Endothelial cell of umbilical vein (primary cell): ENCODE results near the gene CTF1. TPM values are rescaled to one million over a fixed set of nuclear protein-coding genes. Genes with fewer than 3 reads are reported as not detected.

Experiments used
- BruUV-seq: library from RNA; stranded (reverse); fragments of 400-500 nt; replicated peaks from 2 replicates; lab custom pipeline; 2021; lab: Mats Ljungman, UMichigan
- CTCF ChIA-PET: fragments of 300-600, 350-600 bp; sonication (Branson Sonifier 250); formaldehyde crosslinking; loops from one replicate; lab custom pipeline; 2021; ENCODE audit warnings: antibody characterized with exemption, inconsistent platforms; lab: Charles Lee
- POLR2A ChIA-PET: fragments of 300-600, 350-600 bp; sonication (Branson Sonifier 250); formaldehyde crosslinking; loops from one replicate; lab custom pipeline; 2021; ENCODE audit warnings: antibody characterized with exemption, inconsistent platforms; lab: Charles Lee
- DNase-seq: peaks from one replicate; pipeline ENCODE4 v3.0.0-alpha.2; 2011; ENCODE audit warnings: low read depth, low spot score
- FAIRE-seq: peaks from 2 replicates; lab custom pipeline; 2011; peaks lifted over from hg19 to GRCh38; lab: Jason Lieb, UNC
- H2AFZ ChIP-seq: 2 replicates; pipeline ENCODE4 v1.6.0; 2012; ENCODE audit warnings: low read depth, low read length, control low read depth, inconsistent platforms
- H3K27ac ChIP-seq: 2 replicates; pipeline ENCODE4 v1.5.1; 2011; ENCODE audit warnings: low read depth, mild to moderate bottlenecking, control low read depth, low read length, moderate library complexity; ENCODE audit not compliant: insufficient read depth
- H3K27me3 ChIP-seq, 2 experiments: 2 replicates each; pipeline versions ENCODE4 v1.6.0 to v1.6.1; 2011; ENCODE audit warnings: low read length in 2 of 2, mixed read lengths in 1 of 2; ENCODE audit not compliant: control insufficient read depth in 2 of 2, insufficient read depth in 2 of 2
- H3K36me3 ChIP-seq, 2 experiments: 2 replicates in 1 of 2; 3 replicates in 1 of 2; pipeline ENCODE4 v1.5.1; 2011; ENCODE audit warnings: low read length in 2 of 2, mild to moderate bottlenecking in 1 of 2, moderate library complexity in 1 of 2; ENCODE audit not compliant: control insufficient read depth in 2 of 2, insufficient read depth in 2 of 2; ENCODE audit errors: extremely low read depth in 1 of 2
- H3K4me1 ChIP-seq: 3 replicates; pipeline ENCODE4 v1.5.1; 2011; ENCODE audit warnings: mild to moderate bottlenecking, low read length; ENCODE audit not compliant: control insufficient read depth, insufficient read depth; ENCODE audit errors: extremely low read depth
- H3K4me2 ChIP-seq: 2 replicates; pipeline ENCODE4 v1.6.1; 2011; ENCODE audit warnings: low read length, control low read depth, mixed read lengths; ENCODE audit not compliant: insufficient read depth
- H3K4me3 ChIP-seq, 3 experiments: fragments of 200-600 bp in 1 of 3; sonication (generic), shearing (Covaris generic) in 1 of 3; replicated peaks in 1 of 3; 2 replicates each; pipeline ENCODE4 v1.5.1; 2011 to 2016; ENCODE audit warnings: control low read depth in 3 of 3, low read length in 3 of 3, mild to moderate bottlenecking in 2 of 3, inconsistent platforms in 1 of 3, low read depth in 1 of 3, moderate library complexity in 1 of 3; ENCODE audit not compliant: insufficient read depth in 1 of 3
- H3K79me2 ChIP-seq: 2 replicates; pipeline ENCODE4 v1.6.0; 2012; ENCODE audit warnings: low read length, inconsistent platforms; ENCODE audit not compliant: control insufficient read depth, insufficient read depth
- H3K9ac ChIP-seq: replicated peaks from 2 replicates; pipeline ENCODE3; 2011; ENCODE audit warnings: low read length, control low read depth; ENCODE audit not compliant: insufficient read depth; ENCODE audit errors: extremely low read depth
- H3K9me1 ChIP-seq: replicated peaks from 3 replicates; pipeline ENCODE4 v1.6.0; 2011; ENCODE audit warnings: mild to moderate bottlenecking, low read length; ENCODE audit not compliant: control insufficient read depth, insufficient read depth; ENCODE audit errors: extremely low read depth
- H3K9me3 ChIP-seq: replicated peaks from 2 replicates; pipeline ENCODE4 v1.5.1; 2012; ENCODE audit warnings: low read length, inconsistent platforms; ENCODE audit not compliant: control insufficient read depth, insufficient read depth
- H4K20me1 ChIP-seq: replicated peaks from 2 replicates; pipeline ENCODE3; 2011; ENCODE audit warnings: mild to moderate bottlenecking, low read length; ENCODE audit not compliant: control insufficient read depth, insufficient read depth; ENCODE audit errors: extremely low read depth
- EZH2 ChIP-seq: IDR thresholded peaks from 2 replicates; pipeline ENCODE4 v1.6.1; 2012; ENCODE audit warnings: borderline replicate concordance, low read depth, mild to moderate bottlenecking, moderate library complexity, low read length, inconsistent platforms; ENCODE audit not compliant: severe bottlenecking
- FOS ChIP-seq: IDR thresholded peaks from 2 replicates; pipeline ENCODE4 v1.6.1; 2011; ENCODE audit warnings: mild to moderate bottlenecking, low read length, moderate library complexity, borderline replicate concordance; ENCODE audit not compliant: insufficient read depth
- GATA2 ChIP-seq: IDR thresholded peaks from 2 replicates; pipeline ENCODE4 v1.7.0; 2011; ENCODE audit warnings: low read depth, mild to moderate bottlenecking, moderate library complexity, mixed read lengths, low read length; ENCODE audit not compliant: insufficient read length, insufficient read depth
- JUN ChIP-seq: IDR thresholded peaks from 2 replicates; pipeline ENCODE4 v1.6.1; 2011; ENCODE audit warnings: borderline replicate concordance, low read depth; ENCODE audit not compliant: insufficient read length, insufficient read depth
- MAX ChIP-seq: IDR thresholded peaks from 2 replicates; pipeline ENCODE4 v1.6.1; 2011; ENCODE audit not compliant: insufficient read depth, insufficient read length
- MYC ChIP-seq: IDR thresholded peaks from one replicate; pipeline ENCODE4 v1.6.1; 2011; ENCODE audit warnings: mild to moderate bottlenecking, low read depth, low read length
- POLR2A ChIP-seq: IDR thresholded peaks from 2 replicates; pipeline ENCODE4 v1.6.1; 2012; ENCODE audit warnings: low read depth, mild to moderate bottlenecking, control low read depth, low read length
- POLR2AphosphoS5 ChIP-seq: IDR thresholded peaks from 2 replicates; pipeline ENCODE4 v1.6.1; 2012; ENCODE audit warnings: low read depth, mild to moderate bottlenecking, control low read depth, low read length, moderate library complexity; ENCODE audit not compliant: insufficient read depth
- dilution Hi-C: fragments of 300-500 bp; cut with MboI; formaldehyde crosslinking; loops from one replicate; pipeline ENCODE4 v1.15.0; 2019; ENCODE audit warnings: low sequenced_read_pairs; ENCODE audit not compliant: extremely low pct_ligation_motif_present
- intact Hi-C: fragments of 100-400 bp; cut with micrococcal nuclease; formaldehyde crosslinking; loops from one replicate; pipeline ENCODE4 v1.10.0; 2022
- polyA plus RNA-seq, 4 experiments: library from polyadenylated mRNA; depleted of rRNA in 3 of 4; stranded (reverse) in 3 of 4; unstranded in 1 of 4; fragments of >200 nt; gene quantifications; 2 replicates each; pipeline versions ENCODE4 v1.2.1 to v1.2.3, GENCODE V29; 2011 to 2012; ENCODE audit warnings: missing spikeins in 1 of 4
- total RNA-seq: library from RNA; stranded (reverse); gene quantifications from 2 replicates; pipeline ENCODE4 v1.2.3, GENCODE V29; 2021
- TF ChIP-seq, protein P1 (sequence below), 2 donors: IDR thresholded peaks; 1 replicate in 1 of 2; 2 replicates in 1 of 2; pipeline ENCODE4 v1.5.1; 2011; ENCODE audit warnings: low read length in 2 of 2, mild to moderate bottlenecking in 2 of 2, moderate library complexity in 2 of 2, control low read depth in 1 of 2, inconsistent platforms in 1 of 2, low read depth in 1 of 2; ENCODE audit not compliant: insufficient read depth in 1 of 2; ENCODE audit errors: extremely low read depth in 1 of 2

Gene CTF1
- total and polyA plus RNA-seq, 2 donors (not counting 3 experiments of a cell fraction or from before 2014, with no cell fraction given), result 1.5 to 4.7 TPM

DNA sequence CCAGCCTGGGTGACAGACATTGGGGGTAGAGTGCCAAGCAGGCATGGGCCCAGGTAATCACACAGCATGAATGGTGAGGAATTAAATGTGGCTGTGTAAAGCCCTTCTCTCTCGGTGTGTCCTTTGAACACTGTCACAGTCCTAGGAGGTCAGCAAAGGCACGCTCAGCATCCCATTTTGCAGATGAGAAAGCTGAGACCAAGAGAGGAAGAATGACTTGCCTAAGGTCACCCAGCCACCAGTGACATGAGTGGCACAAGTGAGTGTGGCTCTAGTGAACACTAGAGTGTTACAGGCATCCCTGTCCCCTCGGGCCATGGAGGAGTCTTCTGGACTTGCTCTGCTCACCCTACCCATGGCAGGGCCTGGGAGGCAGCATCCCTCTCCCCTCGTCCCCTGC is 10.7 kb downstream of the CTF1 start:
- dilution Hi-C loops (no loop called here), intact Hi-C loops (no loop called here)
- Histone ChIP-seq H3K9me3 (no peaks in the 10 kb centered on the region), H3K27ac (no peak overlapping the region), H3K79me2 (no peaks in the 10 kb centered on the region), H3K4me1 (peaks cover 21% of the 10 kb centered on the region), H3K9ac (no peak overlapping the region), H3K36me3 (no peaks in the 10 kb centered on the region), H4K20me1 (no peaks in the 10 kb centered on the region), H3K27me3 (no peaks in the 10 kb centered on the region), H3K9me1 (no peaks in the 10 kb centered on the region), H2AFZ (no peak overlapping the region), H3K4me2 (no peak overlapping the region), H3K4me3 (no peak overlapping the region)
- no TSS peak for BruUV-seq
- DNase-seq, result no peak
- ChIA-PET CTCF (interaction anchor here (4.6 kb wide), 1 partner anchor 62 kb away, joined by 26 read pairs; no protein-coding TSS in a partner anchor), POLR2A (no interaction called here)
- TF ChIP-seq POLR2A (no peak), EZH2 (no peak), FOS (no peak), MYC (no peak), POLR2AphosphoS5 (no peak), MAX (no peak), JUN (no peak), GATA2 (no peak)
- TF ChIP-seq, protein P1, sequence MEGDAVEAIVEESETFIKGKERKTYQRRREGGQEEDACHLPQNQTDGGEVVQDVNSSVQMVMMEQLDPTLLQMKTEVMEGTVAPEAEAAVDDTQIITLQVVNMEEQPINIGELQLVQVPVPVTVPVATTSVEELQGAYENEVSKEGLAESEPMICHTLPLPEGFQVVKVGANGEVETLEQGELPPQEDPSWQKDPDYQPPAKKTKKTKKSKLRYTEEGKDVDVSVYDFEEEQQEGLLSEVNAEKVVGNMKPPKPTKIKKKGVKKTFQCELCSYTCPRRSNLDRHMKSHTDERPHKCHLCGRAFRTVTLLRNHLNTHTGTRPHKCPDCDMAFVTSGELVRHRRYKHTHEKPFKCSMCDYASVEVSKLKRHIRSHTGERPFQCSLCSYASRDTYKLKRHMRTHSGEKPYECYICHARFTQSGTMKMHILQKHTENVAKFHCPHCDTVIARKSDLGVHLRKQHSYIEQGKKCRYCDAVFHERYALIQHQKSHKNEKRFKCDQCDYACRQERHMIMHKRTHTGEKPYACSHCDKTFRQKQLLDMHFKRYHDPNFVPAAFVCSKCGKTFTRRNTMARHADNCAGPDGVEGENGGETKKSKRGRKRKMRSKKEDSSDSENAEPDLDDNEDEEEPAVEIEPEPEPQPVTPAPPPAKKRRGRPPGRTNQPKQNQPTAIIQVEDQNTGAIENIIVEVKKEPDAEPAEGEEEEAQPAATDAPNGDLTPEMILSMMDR (IDR thresholded peaks at IDR 0.05; ENCODE audit: extremely low read depth in 1 of 2, insufficient read depth in 1 of 2, low read depth in 1 of 2, low read length in 2 of 2), result no peak
- FAIRE-seq, result no peak
